Middle frontal gyrus (tissue), 1 donor: Measurements from ENCODE around the gene SPNS3.

Experiments
- DNase-seq: peaks from one replicate; pipeline ENCODE4 v3.0.0-alpha.2; 2015; ENCODE audit warnings: low spot score; ENCODE audit errors: extremely low spot score

The SPNS3 gene

DNA sequence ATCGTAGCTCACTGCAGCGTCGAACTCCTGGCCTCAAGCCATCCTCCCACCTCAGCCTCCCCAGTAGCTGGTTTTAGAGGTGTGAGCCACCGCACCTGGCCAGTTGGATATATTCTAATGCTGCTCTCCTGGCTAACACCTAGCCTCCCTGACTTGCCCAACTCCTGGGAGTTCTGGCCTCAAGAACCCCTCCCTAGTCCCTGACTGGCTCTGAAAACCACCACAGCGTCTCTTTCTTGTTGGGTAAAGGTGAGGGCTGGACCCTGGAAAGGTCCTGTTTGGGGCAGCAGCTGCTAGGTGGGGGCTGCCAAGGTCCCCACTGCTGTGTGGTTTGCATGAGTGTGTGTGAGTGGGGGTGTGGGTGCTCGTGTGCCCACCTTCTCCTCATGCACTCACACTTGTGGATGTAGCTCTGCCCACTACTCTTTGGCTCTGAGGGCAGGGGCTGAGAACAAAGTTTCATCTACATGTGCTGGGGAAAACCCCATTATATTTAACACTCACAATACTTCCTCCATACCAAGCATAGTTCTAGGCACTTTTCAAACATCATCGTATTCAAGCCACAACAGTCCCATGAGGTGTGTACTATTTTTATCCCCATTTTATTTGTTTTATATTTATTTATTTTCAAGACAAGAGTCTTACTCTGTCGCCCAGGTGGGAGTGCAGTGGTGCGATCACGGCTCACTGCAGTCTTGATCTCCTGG, 7.1 kb upstream of the SPNS3 start:
- no peak for DNase-seq

DNA sequence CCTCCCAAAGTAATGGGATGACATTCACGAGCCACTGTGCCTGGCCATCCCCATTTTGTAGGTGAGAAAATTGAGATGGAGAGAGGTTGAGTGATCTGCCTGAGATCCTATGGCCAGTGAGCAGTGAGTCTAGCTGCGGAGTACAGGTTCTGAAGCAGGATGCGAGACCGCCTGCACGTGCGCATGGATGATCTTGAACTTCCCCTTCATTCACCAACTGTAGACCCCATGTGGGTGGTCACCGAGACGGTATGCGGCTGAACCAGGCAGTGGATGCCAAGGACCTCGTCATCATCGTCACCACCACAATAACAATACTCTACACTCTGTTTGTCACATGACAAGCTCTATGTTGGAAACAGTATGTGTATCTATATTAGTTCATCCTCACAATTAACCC, 6.2 kb upstream of the SPNS3 start:
- no peak for DNase-seq

DNA sequence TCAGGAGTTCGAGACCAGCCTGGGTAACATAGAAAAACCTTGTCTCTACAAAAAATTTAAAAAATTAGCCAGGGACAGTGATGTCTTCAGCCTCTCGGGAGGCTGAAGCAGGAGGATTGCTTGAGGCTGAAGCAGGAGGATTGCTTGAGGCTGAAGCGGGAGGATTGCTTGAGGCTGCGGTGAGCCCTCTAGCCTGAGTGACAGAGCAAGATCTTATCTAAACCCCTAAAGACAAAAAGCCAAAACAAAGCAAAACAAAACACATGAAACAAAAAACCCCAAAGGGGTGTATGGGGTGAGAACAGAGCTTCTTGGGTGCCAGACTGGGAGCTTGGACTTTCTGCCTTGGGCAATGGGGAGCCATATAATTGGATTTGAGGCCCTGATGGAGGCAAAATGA, 2.6 kb downstream of the SPNS3 start:
- no peak for DNase-seq

DNA sequence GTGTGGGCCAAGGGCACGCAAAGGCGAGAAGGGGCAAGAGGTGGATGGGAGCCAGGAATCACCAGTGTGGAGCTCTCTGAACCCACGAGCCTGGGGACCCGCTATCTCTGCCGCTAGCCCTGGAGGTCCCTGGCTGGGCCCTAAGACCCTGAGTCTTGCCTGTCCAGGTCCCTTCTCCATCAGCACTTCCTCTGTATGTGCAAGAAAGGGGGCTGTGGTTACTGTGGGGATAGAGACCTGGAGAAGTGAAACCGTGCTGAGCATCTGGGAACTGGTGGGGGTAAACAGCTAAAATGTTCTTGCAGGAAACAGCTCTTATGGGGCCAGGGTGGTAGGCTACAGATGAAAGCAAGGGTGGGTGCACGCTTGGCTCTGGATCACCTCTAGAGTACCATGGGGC, 3.1 kb downstream of the SPNS3 start:
- no peak for DNase-seq

DNA sequence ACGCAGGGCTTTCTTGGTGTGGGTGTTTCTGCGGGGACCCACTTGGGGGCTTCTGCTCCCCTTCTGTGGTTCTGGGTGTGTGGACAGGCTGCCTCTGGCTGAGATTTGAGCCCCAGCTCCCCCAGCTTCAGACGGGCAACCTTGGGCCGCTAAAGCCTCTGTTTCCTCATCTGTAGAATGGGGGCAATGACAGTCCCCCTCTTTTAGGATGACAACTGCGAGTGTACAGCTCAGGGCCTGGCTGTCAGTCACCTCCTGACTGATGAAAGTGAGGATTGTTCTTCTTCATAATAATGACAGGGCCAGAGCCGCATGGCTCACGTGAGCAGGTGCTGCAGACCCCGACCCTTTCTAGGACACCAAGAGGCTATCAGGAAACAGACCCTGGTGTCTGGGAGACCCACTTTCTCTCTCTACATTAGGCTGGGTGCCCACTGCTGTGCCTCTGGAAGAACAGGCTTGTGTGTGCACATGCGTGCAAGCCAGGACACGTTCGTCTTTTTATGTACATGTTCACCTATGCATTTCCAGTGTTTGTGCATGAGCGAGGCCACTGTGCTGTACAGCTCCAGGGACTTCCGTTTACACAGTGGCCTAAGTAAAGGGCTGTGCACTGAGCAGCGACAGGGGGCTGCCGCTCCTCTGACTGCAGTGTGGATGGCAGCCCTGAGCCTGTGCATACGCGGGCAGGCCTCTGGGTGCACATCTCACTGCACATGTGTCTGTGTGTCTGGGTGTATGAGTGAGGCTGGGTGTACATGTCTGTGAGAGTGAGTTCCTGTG, 4.6 kb downstream of the SPNS3 start:
- no peak for DNase-seq

DNA sequence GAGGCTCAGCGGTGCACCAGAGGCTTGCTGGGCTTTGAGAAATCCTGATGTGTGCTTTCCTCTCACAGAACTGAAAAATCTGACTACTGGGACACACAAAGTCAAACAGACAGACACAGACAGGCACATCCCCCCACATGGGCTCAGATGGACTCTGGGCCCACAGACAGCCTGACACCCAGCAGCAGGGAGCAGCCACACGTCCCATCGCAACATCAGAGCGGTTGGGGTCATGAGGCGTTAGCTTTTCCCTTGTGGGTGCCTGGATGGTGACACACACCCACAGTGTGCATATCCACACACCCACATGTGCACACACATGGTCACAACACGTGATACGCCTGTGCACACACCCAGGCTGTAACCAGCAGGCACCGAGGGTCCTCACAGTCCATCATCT, 6.3 kb downstream of the SPNS3 start:
- DNase-seq: no peak

DNA sequence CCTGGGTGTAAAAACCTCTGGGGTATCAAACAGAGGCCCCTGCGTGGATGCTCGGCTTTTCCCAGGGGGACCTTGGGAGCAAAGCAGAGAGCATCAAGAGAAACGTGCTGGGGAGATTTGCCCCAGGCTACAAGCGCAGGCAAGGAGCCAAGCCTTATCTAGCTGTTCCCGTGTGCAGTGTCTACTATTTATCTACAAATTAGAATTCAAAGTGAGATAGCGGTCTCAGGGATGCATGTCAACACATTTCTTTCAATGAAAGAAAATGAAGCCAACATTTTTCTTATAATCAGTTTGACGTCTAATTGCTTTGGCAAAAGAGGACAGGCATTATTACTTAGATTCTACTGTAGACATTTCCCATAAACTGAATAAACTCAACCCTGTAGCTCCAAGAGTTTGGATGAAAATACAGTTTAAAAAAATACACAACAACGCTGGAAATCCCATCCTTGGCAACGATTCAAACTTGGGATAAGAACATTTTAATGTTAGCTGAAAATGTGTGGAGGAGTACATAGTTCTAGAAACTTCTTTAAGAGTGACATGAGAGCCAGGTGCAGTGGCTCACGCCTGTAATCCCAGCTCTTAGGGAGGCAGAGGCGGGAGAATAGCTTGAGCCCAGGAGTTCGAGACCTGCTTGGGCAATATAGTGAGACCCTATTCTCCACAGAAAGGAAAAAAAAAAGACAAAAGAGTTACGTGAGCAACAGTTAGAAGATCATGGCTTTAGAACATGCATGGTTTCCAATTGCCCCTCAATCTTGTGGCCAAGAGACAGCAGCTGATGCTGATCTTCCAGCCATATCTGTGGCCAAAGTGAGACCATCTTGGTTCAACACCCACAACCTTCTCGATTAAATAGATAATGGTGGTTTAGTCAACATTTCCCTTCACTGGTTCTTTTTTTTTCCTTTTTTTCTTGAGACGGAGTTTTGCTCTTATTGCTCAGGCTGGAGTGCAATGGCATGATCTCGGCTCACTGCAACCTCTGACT, 7.2 kb downstream of the SPNS3 start:
- DNase-seq: no peak

DNA sequence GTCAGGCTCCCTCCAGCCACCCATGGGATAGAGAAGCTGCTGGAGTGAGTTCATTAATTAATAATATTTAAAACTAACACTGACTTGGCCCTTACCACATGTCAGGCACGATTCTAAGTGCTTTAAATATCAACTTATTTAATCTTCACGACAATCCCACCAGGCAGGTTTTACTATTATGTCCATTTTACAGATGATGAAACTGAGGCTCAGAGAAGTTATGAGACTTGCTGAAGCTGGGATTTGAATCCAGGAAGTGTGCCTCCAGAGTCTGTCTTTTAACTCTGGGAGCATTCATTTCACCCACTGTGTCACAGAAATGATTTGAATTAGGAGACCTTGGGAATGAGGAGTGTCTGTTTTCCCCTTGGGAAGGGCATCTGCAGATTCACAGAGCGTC, 8.8 kb downstream of the SPNS3 start:
- no peak for DNase-seq

DNA sequence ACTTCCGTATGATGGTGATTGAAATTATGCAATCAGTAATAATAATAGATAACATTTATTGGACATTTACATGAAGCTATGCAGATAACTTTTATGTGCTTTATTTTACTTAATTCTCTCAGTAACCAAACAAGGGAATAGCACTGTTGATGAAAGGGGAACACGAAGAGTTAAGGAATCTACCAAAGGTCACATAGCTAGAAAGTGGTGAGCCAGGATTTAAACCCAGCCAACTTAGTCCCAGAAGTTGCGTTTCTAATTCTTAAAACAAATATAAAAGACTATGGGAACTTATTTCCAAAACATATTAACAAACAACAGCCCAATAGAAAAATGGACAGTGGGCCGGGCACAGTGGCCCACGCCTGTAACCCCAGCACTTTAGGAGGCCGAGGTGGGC, 9.7 kb downstream of the SPNS3 start:
- DNase-seq: no peak

DNA sequence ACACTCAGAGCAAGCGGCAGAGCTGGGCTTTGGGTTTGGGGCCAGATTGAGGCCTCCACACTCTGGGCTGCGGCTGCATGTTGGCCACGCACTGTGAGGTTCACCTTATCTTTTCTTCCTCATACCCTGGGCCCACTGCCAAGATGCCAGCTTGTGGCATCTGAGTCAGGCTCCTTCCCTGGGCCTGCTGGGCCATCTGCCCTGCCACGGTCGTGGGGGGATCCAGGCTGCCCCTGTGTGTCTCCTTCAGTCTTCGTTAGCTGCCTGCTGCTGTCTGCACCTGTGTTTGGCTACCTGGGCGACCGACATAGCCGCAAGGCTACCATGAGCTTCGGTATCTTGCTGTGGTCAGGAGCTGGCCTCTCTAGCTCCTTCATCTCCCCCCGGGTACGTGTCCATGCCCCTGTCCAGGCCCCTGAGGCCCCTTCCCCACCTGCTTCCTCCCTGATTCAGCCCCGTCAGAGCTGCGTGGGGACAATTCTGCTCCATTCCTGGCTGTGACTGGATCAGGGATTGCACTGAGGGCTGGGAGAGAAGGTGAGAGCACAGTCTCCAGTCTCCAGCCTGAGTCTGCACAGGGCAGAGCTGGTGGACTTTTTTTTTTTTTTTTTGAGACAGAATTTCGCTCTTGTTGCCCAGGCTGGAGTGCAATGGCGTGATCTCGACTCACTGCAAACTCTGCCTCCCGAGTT, 11.2 kb downstream of the SPNS3 start:
- DNase-seq: no peak

DNA sequence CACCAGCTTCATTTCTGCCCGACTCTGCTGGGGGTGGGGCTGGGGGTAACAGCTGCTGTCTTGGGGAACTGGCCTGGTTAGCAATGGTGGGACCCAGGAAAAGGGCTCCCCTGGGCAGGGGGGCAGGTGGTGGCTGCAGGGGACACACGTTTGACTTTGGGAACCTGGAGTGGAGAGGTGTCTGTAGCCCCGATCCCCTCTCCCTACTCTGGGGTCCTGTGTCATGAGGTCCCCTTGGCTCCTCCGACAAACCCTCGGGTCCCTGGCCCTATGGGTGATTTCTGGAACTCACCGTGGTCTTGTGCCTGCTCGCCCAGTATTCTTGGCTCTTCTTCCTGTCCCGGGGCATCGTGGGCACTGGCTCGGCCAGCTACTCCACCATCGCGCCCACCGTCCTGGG, 12.0 kb downstream of the SPNS3 start:
- DNase-seq: no peak

DNA sequence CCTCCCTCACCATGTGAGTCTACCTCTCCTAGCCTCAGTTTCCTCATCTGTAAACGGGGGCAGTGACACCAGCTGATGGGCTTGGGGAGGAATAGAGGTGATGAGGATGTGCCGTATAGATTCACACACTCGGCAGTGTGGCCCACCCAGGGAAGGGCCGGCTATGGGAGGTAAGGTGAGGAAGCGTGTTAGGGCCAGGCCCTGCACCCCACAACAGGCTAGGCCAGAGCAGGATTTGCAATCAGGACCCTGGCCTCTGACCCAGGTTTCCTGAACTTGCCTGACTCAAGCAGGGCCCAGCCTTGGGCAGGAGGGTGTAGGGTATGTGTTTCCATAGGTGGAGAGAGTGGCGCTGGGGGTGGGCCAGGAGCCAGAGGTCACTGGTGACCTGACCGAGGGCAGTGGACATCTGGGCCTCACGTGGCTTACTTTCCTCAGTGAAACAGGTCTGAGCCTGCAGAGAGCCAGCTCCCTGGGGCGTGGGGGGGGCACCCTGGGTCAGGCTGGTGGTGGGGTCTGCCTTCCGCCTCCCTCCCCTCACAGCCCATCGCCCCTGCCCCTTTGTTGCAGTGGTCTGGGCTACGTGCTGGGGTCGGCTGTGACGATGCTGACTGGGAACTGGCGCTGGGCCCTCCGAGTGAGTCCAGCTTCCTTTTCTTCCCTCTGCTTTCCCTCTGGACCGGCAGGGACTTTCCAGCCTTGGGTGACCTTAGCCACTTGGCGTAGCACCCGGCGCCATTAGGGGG, 12.8 kb downstream of the SPNS3 start:
- DNase-seq: no peak

DNA sequence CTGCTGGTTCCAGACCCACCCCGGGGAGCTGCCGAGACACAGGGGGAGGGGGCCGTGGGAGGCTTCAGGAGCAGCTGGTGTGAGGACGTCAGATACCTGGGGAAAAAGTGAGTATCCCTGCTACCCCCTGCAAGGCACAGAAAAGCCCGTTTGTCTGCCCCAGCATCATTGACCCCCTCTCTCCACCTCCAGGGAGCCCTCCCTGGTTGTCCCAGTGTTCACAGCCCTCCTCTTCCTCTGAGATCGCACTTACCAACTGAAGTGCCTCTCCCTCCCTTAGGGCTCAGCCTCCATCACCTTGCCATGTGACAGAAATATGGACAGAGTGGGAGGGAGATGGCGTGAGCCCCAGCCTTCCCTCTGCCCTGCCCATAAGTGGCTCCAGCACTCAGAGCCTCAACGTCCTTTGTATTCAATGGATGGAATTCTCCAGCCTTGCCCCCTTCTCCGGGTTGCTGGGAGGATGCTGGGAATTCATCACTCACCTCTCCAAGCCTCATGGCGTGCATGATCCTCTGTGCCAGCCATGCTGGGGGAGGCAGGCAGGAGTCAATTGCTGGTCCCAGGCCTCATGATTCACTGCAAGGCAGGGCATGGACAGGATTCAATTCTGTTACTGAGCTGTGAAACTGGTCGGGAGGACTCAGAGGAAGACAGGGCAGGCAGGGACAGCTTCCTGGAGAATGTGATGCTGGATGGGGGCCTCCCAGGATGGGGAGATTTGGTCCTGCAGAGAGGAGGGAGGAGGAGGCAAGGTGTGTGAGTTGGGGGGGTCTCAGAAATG, 14.6 kb downstream of the SPNS3 start:
- no peak for DNase-seq

DNA sequence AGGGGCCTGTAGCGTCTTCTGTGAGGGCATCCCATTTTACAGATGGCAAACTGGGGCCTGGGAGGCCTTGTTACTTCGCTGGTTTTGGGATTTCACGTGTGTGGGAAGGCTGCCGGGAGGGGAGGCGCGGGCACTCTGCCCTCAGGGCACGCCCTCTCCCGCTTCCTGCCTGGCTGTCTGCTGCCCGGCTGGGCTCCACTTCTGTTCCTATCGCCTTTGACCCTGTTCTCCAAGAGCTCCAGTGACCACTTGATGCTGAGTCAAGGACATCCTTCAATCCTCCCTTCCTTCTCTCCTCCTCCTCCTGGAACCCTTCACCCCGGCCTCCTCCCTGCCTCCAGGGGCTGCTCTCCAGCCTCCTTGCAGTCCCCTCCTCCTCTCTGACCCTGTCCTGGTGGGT, 16.0 kb downstream of the SPNS3 start:
- DNase-seq: no peak

DNA sequence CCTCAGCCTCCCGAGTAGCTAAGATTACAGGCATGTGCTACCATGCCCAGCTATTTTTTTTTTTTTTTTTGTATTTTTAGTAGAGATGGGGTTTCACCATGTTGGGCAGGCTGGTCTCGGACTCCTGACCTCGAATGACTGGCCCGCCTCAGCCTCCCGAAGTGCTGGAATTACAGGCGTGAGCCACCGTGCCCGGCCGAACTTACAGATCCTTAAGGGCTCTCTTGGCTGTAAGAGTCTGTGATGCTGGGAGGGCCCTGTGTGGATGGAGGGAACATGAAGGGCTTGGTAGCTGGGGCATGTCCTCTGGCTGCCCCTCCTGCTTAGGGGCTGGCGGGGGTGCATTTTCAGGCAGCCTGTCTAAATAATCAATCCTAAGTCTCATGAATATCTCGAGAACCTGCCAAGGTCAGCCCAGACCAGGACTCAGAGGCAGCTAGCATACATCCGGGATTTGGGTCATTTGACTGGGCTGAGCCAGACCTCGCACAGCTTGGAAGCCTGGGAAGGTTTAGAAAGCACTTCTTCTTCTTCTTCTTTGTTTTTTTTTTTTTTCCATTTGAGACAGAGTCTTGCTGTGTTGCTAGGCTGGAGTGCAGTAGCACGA, 17.1 kb downstream of the SPNS3 start:
- no peak for DNase-seq

DNA sequence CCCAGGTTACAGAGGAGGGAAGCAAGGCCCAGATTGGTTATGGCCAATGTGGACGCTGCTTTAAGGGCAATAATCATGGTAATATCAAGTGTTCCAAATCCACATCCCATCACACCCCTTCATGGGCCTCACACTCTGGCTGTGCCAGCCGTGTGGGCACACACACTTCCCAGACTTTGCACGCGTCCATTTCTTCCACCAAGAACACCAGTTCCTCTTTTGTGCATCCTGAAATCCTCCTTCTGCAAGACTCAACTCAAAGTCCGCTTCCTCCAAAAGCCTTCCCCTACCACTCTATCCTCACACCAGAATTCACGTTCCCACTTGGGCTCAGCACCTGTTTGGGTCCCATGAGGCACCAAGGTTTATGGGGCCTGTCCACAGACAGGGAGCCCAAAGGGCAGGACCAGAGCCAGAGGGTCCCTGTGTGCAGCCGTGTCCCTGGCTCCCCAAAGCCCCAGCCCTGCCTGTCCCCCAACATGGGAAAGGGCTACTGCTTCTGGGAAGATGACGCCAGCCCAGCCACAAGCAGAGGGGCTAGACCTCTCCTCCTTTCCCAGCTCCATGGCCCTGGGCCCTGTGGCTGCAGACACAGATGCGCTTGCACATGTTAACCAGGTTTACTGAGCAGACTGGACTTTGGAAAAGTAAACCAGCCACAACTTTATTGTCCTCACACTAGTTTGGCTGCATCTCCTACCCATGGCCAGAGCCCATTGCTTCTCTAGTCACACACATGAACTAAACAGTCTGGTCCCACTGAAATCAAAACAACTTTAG, 20.3 kb downstream of the SPNS3 start:
- DNase-seq: no peak

DNA sequence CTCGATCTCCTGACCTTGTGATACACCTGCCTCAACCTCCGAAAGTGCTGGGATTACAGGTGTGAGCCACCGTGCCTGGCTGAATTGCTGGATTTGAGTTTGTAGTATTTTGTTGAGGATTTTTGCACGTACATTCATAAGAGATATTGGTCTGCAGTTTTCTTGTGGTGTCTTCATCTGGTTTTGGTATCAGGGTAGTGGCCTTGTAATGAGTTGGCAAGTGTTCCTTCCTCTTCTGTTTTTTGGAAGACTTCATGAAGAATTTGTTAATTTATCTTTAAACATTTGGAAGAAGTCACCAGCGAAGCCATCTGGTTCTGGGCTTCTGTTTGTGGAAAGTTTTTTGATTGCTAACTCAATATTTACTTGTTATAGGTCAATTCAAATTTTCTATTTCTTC, 26.9 kb downstream of the SPNS3 start:
- DNase-seq: no peak

DNA sequence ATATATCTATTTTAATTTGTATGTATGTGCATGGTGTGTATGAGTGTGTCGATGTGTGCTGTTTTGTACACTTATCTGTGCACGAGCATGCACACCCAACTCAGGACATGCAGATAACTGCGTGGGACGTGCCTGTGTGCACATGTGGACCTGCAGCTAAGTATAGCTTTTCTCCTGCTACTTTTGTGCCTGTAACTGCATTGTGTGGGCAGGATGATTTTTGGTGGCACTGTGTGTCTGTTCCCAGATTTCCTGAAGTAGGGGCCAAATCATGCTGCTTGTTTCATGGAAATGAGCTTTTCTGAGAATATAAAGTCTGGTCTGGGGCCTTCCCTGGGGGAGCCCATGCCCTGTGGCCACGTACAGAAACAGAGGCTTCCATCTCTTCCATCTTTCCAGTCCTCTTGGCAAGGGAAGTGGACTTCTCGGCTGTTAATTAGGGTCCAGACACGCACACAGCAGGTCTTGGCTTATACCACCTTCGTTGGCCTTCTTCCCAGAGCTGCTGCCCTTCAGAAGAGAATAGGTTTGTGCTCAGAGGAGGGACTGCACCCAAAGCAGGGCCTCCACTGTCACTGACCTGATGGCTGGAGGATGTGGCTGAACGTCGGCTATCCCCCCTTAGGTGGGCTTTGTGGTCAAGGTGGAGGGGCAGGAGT, 30.2 kb downstream of the SPNS3 start:
- DNase-seq: peak; percentile 33
